H54 (cell line): ENCODE measurements around the gene RYR2.

ENCODE experiments used
- DNase-seq: peaks from one replicate; pipeline ENCODE4 v3.0.0; 2011; ENCODE audit warnings: low spot score, mixed read lengths; ENCODE audit not compliant: insufficient read length
- FAIRE-seq: peaks from 3 replicates; lab custom pipeline; 2011; peaks lifted over from hg19 to GRCh38; lab: Jason Lieb, UNC
- POLR2A ChIP-seq: IDR thresholded peaks from 2 replicates; pipeline ENCODE4 v1.6.1; 2011; ENCODE audit warnings: low read depth, mild to moderate bottlenecking, low read length

Gene RYR2

DNA sequence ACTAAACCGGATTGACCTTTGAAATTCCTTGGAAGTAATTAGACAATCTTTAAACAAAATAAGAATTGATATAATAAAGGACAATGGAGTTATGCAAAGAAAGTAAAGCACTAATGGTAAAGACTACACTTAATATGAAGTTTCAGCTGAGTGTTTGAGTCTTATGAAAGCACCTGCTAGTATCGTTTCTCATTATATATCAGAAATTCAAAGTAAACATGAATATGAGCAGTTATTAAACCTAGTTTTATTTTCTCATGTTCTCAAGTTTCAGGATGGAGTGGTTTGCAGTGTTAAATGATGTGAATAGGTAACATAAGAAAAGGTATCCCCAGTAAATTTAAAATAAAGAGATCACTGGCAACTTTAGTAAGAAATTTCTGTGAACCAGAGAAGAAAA lies 660.2 kb downstream of the RYR2 start:
- no peak for DNase-seq
- no peak for TF ChIP-seq POLR2A
- FAIRE-seq: no peak

DNA sequence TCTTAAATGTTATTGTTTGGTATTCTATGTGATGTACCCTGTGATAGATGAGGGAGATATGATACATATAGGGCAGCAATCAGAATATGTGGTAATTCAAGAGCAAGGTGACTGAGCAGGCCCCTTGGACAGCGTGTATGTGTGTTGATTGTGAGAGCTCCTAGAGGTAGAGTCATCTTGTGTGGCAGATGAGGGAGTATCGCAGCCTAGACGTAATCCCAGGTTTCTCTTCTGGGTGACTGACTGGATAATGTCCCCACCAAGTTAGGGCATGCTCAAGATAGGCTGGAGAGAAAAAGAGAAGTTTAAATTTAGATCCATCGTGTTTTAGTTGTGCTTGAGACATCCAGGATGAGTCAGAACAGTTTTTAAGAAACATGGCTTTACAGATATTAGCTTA lies 663.5 kb downstream of the RYR2 start:
- FAIRE-seq: no peak
- no peak for DNase-seq
- no peak for TF ChIP-seq POLR2A

DNA sequence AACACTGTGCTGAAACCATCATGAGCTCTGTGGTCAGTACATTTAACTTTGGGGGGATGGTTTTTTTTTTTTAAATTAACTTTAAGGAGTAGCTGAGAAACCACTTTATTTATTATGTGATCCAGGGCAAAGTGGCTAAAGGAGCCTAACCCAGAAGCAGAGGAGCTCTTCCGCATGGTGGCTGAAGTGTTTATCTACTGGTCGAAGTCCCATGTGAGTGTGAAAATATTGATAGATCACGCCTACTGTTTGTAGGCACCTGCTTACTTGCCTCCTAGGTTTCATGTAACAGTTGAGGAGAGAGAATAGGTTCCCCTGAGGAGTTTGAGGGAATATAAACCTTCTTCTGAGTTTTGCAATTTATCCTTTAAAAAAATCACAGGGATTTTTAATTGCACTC lies 667.4 kb downstream of the RYR2 start:
- DNase-seq (no peak), FAIRE-seq (no peak)
- TF ChIP-seq POLR2A: no peak

- FAIRE-seq (no peak), DNase-seq (no peak)
- TF ChIP-seq POLR2A: no peak
These were observed 669.3 kb downstream of the RYR2 start for GRCh38 chr1:237711281-237711680.

DNA sequence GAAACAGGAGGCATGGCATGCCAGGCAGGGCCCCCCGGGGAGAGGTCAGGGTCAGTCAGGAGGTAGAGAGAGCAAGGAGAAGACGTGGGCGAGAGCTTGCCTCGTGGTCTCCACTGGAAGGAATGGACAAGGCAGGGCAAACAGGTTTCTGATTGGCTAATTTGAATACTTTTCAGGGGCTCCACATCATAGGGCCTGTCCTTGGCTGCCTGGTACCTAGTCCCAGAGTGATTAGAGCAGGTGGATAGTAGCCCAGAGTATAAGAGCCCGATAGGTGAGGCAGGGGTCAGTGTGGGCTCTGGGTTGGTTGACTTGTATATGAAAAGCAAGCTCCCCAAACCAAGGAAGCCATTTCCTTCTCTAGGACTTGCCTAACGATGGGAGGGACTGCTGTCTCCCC lies 670.1 kb downstream of the RYR2 start:
- no peak for DNase-seq
- no peak for TF ChIP-seq POLR2A
- FAIRE-seq: no peak

DNA sequence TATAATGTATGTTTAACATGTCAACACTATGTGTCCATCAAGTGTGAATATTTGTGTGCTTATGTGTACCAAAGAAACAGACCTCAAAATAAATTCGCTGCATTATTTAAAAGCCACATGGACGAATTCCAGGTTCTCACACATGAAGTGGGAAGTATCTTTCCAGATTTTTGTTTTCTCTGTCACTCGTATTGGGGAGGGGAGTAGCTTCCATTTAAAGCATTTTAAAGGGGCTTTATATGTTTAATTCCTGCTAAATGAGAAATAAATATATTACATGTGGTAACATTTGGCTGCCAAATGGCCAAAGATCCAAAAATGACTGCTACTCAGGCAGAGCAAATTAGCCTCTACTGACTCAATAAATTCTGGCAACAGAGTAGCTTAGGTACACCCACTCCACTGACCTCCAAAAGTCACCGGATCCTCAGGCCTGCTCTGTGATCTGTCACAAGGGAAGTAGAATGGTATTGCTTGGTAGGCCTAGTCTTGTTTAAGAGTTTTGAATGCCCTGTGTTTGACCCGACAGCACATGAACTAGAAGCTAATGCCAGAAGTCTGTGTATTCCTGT lies 670.7 kb downstream of the RYR2 start:
- no peak for DNase-seq
- no peak for FAIRE-seq
- TF ChIP-seq POLR2A: no peak

- FAIRE-seq: no peak
- no peak for TF ChIP-seq POLR2A
- DNase-seq: no peak
These were observed 671.9 kb downstream of the RYR2 start for GRCh38 chr1:237713916-237714315.

- DNase-seq: no peak
- FAIRE-seq: no peak
- no peak for TF ChIP-seq POLR2A
These were observed 675.1 kb downstream of the RYR2 start for GRCh38 chr1:237717106-237717505.

DNA sequence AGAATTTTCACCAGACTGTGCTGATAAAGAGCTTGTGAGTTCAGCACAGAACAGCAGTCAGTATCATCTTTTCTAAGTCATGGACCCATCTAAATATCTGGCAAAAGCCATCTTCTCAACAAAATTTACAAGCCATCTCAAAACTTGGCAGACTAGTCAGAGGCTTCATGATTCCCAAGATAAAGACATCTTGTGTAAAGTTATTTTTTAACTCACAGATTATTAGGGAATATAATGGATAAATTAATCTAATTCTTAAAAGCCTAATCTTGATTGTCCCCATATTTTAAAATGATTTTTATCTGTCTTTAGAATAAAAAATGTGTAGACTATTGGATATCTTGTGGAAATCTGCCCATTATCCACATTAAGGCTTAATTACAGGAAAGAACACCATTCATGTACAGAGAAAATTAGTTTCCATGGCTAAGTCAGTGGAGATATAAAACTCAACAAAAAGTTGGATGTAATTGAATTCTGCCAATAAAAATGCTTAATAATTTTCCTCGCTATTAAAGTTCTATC lies 688.9 kb downstream of the RYR2 start:
- DNase-seq: no peak
- no peak for FAIRE-seq
- no peak for TF ChIP-seq POLR2A

- FAIRE-seq (no peak), DNase-seq (no peak)
- no peak for TF ChIP-seq POLR2A
These were observed 690.7 kb downstream of the RYR2 start for GRCh38 chr1:237732657-237733056.

DNA sequence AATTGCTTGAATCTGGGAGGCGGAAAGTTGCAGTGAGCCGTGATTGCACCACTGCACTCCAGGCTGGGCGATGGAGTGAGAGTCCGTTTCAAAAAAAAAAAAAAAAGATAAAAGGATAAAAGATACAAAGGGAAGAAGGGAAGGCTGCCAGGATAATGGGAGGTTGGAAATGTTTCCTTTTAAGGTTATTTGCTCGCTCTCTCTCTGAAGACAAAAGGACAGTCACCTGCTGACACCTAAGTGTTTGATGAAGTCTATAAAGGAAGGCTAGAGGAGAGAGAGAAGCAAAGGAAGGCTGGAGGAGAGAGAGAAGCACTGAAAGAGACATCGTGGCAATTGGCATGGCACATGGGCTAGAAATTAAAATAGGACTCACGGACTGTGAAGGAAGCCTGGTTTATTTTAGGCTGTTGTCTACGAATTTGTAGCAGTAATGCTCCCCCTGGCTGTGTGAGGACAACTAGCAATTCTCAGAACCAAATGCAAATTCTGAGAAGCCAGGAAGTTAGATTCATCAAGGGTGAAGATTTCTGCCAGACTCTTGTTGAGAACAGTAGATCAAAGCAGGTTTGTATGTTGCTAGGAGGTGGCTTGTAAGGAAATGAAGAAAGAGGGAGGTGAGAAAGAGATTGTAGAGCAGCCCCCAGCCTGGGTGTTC lies 694.5 kb downstream of the RYR2 start:
- no peak for TF ChIP-seq POLR2A
- FAIRE-seq (no peak), DNase-seq (no peak)

- TF ChIP-seq POLR2A: no peak
- no peak for FAIRE-seq
These were observed 695.5 kb downstream of the RYR2 start for GRCh38 chr1:237737448-237737847.

GRCh38 chr1:237737938-237738610 lies 696.1 kb downstream of the RYR2 start:
- DNase-seq: no peak
- no peak for TF ChIP-seq POLR2A
- no peak for FAIRE-seq

More at GRCh38 chr1:237737448-237737847, 695.5 kb downstream of the RYR2 start:
- DNase-seq: no peak

DNA sequence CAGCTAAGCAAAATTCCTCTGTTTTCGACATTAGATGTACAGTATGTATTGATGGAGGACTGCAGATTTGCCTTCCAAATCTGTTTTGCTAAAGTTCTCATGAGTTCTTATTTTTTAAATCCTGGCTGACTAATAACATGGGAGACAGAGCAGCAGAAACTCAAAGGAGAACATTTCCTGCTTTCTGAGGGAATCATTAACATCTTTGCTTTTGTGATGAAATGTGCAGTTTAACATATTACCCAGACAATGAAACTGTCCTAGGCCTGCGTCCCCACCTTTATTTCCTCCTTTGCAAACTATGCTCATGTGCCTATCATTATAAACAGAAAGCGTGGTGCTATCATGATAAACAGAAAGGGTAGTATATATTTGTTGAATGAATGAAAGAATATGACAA lies 698.9 kb downstream of the RYR2 start:
- DNase-seq (no peak), FAIRE-seq (no peak)
- no peak for TF ChIP-seq POLR2A
